ENCODE results near the gene PRDM8. TPM values are rescaled to one million over a fixed set of nuclear protein-coding genes. Genes with fewer than 3 reads are reported as not detected.

The PRDM8 gene
- total RNA-seq, 2 donors from 2014 or later: not detected

- Histone ChIP-seq H3K27ac (ENCODE audit: low read depth, low read length) (no peak overlapping the region), H3K9me3 (ENCODE audit: control insufficient read depth, low read length) (peaks cover 11% of the 10 kb centered on the region), H3K36me3 (ENCODE audit: control insufficient read depth, insufficient read depth, low read length) (no peaks in the 10 kb centered on the region), H3K9ac (ENCODE audit: extremely low read depth, low read length, poor library complexity, severe bottlenecking) (no peak overlapping the region), H3K4me3 (ENCODE audit: low read length) (no peak overlapping the region), H3K27me3 (ENCODE audit: control insufficient read depth, insufficient read depth, low read length, poor library complexity, severe bottlenecking) (peaks cover 83% of the 10 kb centered on the region), H3K4me1 (ENCODE audit: control insufficient read depth, insufficient read depth, low read length) (no peaks in the 10 kb centered on the region)
- Mint-ChIP-seq H3K9me3 (peaks cover 10% of the 10 kb centered on the region), H3K36me3 (ENCODE audit: low read depth) (no peaks in the 10 kb centered on the region), H3K27ac (no peak overlapping the region), H3K4me1 (peaks cover 21% of the 10 kb centered on the region), H3K27me3 (ENCODE audit: insufficient read depth) (peaks cover 96% of the 10 kb centered on the region), H3K4me3 (no peak overlapping the region)
- WGBS, 2 experiments (ENCODE audit: insufficient coverage in 1 of 2, insufficient read length in 1 of 2): 39 to 65% methylated on average over 5 to 10 of the region's 10 CpGs
- no peak for DNase-seq
- TF ChIP-seq CTCF (conservative IDR thresholded peaks at IDR 0.05): no peak
Measured at GRCh38 chr4:80182237-80182866, 15.0 kb upstream of the PRDM8 start.

DNA sequence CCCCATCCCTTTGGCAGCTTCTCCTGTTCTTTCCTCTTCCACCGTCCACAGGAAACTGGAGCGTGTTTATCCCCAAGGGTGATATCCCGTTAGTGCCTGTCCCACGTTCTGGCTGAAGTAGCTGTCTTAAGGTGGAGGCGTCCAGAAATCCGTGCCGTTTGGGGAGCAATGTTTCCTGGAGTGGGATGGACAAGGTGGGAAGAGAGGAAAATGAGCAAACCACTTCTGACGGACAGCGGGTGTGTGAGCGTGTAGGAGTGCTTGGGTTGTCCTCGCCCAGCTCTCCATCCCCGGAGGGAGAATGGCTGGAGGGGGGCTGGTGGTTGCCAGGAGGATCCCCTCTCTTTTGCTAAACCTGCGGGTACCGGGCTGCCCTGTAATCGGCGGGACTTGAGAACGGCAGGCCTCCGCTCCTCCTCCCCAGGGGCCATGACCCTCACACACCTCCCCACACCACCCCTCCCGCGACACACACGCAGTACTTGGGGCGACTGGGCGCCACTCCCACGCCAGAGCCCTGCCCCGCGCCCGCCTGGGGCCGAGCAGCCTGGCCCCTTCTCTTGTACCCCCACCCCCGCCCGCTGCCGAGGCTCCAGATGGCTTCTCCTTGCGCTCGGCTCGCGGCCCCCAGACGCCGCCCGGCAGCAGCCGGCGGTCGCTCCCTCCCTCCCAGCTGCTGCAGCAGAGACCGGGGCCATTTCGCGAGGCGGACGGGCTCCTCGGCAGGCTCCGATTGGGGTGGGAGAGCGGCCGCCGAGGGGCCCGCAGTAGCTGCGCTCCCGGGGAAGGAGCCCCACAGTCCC, 13.9 kb upstream of the PRDM8 start:
- TF ChIP-seq CTCF (conservative IDR thresholded peaks at IDR 0.05): no peak
- no peaks in the 10 kb centered on the region for H3K36me3 Mint-ChIP-seq (ENCODE audit: low read depth)
- peaks cover 88% of the 10 kb centered on the region for H3K27me3 ChIP-seq (ENCODE audit: control insufficient read depth, insufficient read depth, low read length, poor library complexity, severe bottlenecking)
- H3K9ac ChIP-seq (ENCODE audit: extremely low read depth, low read length, poor library complexity, severe bottlenecking): no peak overlapping the region
- no peaks in the 10 kb centered on the region for H3K36me3 ChIP-seq (ENCODE audit: control insufficient read depth, insufficient read depth, low read length)
- H3K9me3 ChIP-seq (ENCODE audit: control insufficient read depth, low read length): peaks cover 10% of the 10 kb centered on the region
- no peak overlapping the region for H3K27ac Mint-ChIP-seq
- peaks cover 10% of the 10 kb centered on the region for H3K9me3 Mint-ChIP-seq
- no peak for DNase-seq
- no peak overlapping the region for H3K27ac ChIP-seq (ENCODE audit: low read depth, low read length)
- H3K4me3 ChIP-seq (ENCODE audit: low read length): peak overlapping the region; percentile 73
- H3K27me3 Mint-ChIP-seq (ENCODE audit: insufficient read depth): peaks cover 96% of the 10 kb centered on the region
- peak overlapping the region; percentile 55 for H3K4me3 Mint-ChIP-seq
- peaks cover 21% of the 10 kb centered on the region for H3K4me1 Mint-ChIP-seq
- no peaks in the 10 kb centered on the region for H3K4me1 ChIP-seq (ENCODE audit: control insufficient read depth, insufficient read depth, low read length)
- 2 to 4% methylated on average over 9 to 54 of the region's 54 CpGs for WGBS, 2 experiments (ENCODE audit: insufficient coverage in 1 of 2, insufficient read length in 1 of 2)

DNA sequence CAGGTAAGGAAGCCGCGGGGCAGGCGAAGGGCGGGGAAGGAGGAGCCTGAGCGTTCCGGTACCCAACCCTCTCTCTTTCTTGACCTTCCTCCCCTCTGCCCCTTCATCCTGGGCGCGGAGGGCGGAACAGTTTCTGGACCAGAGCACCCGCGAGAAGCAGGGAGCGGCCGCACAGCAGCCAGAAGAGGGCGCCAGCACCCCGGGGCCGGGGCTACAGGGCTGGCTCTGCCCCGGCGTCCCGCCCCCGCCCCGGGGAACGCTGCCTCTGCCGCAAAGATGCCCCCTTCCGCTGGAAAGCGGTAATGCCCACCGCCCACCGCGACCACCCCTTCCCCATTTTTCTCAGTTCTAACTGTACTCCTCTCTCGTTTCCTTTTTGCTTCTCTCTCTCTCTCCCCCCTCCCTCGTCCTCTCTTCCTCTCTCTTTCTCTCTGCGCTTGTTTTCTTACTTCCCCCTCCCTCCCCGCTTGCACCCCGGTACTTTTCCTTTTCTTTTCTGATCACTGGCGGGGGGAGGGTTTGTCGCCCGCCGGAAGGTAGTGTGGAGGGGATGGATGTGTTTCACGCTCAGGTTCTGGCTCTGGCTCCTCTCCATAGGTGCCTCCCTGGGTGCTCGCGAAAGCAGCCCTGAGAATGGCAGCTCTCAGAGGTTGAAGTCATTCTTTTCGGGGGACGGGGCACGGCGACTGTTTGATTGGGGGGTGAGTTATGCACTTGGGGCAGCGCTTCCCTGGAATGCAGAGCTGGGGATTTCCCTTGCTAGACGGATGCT, 13.1 kb upstream of the PRDM8 start:
- no peaks in the 10 kb centered on the region for H3K36me3 Mint-ChIP-seq (ENCODE audit: low read depth)
- H3K4me3 ChIP-seq (ENCODE audit: low read length): peak overlapping the region; percentile 75
- peak; percentile 99 for TF ChIP-seq CTCF (conservative IDR thresholded peaks at IDR 0.05)
- no peak overlapping the region for H3K9ac ChIP-seq (ENCODE audit: extremely low read depth, low read length, poor library complexity, severe bottlenecking)
- peaks cover 96% of the 10 kb centered on the region for H3K27me3 Mint-ChIP-seq (ENCODE audit: insufficient read depth)
- no peak overlapping the region for H3K27ac Mint-ChIP-seq
- WGBS, 2 experiments (ENCODE audit: insufficient coverage in 1 of 2, insufficient read length in 1 of 2): 0 to 1% methylated on average over 8 to 46 of the region's 46 CpGs
- H3K27me3 ChIP-seq (ENCODE audit: control insufficient read depth, insufficient read depth, low read length, poor library complexity, severe bottlenecking): peaks cover 96% of the 10 kb centered on the region
- H3K4me1 Mint-ChIP-seq: peaks cover 21% of the 10 kb centered on the region
- H3K4me1 ChIP-seq (ENCODE audit: control insufficient read depth, insufficient read depth, low read length): no peaks in the 10 kb centered on the region
- H3K36me3 ChIP-seq (ENCODE audit: control insufficient read depth, insufficient read depth, low read length): no peaks in the 10 kb centered on the region
- H3K27ac ChIP-seq (ENCODE audit: low read depth, low read length): no peak overlapping the region
- peak; percentile 98 for DNase-seq
- H3K4me3 Mint-ChIP-seq: peak overlapping the region; percentile 55
- H3K9me3 ChIP-seq (ENCODE audit: control insufficient read depth, low read length): peaks cover 3% of the 10 kb centered on the region
- peaks cover 5% of the 10 kb centered on the region for H3K9me3 Mint-ChIP-seq
